ENCODE data around the gene LRRC74A.

Gene LRRC74A

DNA sequence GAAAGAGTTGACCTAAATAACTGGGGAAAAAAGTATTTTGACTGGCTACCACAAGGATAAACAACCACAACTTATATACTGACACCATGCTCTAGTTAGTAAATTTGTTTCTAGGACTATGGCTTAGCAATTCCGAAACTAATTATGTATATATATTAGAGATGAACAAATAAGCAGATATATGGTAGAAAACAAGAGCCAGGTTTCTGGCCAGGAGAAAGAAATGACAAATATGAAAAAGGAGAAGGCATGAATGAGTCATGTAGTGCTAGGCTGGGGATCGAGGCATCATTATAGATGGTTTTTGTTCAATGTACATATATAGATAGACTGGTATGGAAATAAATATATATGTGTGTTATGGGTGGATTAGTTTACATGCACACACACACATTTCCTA is 5.5 kb upstream of the LRRC74A start:
- no peak overlapping the region for H3K4me3 ChIP-seq (ENCODE audit: low read length)
- no peak for TF ChIP-seq ZNF274 (IDR thresholded peaks at IDR 0.05; ENCODE audit: low read depth, low read length)

DNA sequence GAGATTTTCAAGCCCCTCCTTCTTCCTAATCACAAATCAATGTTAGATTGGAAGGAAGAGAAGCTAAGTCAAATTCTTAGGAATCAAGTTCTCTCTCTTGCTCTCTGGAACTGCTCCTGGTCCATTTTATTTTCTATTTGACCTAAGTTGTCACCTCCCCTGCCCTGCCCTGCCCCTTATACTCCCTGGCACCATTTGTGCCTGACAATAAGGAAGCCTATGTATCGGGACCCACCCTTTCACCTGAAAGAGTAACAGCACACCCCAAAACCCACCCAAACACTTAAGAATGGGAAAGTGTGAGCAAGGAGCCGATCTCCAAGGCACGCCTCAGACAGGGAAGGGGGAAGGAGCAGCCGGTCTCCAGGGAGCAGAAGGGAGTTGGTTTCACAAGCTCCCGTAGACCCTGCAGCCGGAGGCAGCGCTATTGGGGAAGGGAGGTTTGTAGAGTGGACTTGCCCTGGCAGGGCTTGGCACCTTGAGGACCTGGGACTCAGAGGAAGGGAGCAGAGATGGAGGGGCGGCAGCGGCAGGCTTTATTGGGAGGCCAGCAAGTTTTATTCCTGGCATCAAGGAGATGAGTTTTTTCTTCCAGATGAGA is 1.6 kb downstream of the LRRC74A start:
- no peak overlapping the region for H3K4me3 ChIP-seq (ENCODE audit: low read length)
- TF ChIP-seq ZNF274 (IDR thresholded peaks at IDR 0.05; ENCODE audit: low read depth, low read length) = no peak

DNA sequence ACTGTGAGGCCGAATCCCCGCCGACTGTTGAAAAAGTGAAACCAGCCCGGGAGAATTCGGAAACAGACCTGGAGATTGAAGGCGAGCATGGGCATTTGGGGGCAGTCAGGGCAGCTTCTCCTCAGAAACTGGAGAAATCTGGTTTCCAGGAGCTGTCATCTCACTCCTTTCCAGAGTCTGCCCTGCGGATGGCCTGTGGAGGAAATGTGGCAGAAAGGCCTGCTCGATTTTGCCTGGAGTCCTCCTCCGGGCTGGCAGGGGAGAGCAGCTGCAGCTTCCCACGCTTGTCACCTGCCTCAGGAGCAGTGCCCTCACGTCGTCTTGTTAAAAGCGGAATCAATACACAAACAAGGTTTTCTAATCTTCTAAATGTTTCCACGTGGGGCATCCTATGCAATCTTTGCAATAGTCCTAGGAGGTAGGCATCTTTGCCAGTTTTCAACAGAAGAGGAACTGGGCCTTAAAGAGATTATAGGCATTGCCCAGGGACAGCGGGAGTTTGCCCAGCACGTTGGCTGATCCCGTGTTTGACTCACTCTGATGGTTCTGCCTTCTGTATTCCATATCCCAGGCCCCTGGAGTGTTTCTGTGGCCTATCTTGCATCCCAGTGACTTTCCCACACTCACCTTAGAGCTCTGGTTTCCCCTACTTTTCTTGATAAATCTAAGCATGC is 2.3 kb downstream of the LRRC74A start:
- no peak overlapping the region for H3K4me3 ChIP-seq (ENCODE audit: low read length)
- no peak for TF ChIP-seq ZNF274 (IDR thresholded peaks at IDR 0.05; ENCODE audit: low read depth, low read length)

DNA sequence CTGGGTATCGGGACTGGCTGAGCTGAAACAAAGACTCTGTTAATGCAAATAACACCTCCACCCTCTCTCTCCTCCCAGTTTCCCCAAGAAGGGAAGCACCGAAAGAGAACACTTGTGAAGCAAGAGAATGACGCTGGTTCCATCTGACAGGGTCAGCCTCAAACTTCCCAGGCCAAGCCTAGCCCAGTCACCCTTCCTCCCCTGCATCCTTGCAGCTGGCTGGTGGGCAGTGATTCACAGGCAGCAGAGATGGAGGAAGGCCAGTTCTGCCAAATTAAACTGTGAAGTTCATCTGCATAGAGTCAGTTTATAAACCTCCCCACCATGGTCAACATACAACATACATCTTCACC is 2.8 kb downstream of the LRRC74A start:
- TF ChIP-seq ZNF274 (IDR thresholded peaks at IDR 0.05; ENCODE audit: low read depth, low read length) = no peak
- no peak overlapping the region for H3K4me3 ChIP-seq (ENCODE audit: low read length)

DNA sequence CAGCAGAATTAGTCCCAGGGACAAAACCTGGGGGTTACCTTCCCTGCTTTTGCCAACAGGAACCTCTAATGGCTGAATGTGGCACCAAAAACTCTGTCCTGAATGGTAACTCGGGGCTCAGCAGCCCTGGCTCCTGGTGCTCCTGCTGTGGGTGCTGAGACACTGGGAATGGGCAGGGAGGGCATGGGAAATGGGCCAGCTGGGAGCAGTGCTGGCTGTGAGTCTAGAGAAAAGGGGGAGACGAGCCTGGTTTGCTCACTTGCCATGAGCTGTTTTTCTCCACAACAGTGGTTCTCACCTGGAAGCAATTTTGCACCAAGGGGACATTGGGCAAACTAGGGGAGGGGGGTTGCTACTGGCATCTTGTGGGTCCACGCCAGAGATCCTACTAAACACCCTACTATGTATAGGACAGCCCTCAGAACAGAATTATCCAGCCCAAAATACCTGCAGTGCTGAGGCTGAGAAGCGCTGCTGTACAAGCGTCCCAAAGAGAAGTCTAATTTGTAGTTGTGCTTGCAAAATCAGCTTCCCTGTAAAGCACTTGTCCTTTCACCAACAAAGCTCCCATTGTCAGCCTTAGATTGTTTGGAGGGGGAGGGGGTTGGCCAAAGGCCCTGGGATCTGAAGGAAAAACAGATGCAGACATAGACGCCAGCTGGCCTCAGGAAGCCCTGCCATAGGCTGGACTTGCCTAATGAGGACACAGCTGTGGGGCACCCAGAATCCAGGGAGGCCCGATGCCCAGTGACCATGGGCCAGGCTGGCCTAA is 3.6 kb downstream of the LRRC74A start:
- H3K4me3 ChIP-seq (ENCODE audit: low read length) = no peak overlapping the region
- TF ChIP-seq ZNF274 (IDR thresholded peaks at IDR 0.05; ENCODE audit: low read depth, low read length) = no peak

DNA sequence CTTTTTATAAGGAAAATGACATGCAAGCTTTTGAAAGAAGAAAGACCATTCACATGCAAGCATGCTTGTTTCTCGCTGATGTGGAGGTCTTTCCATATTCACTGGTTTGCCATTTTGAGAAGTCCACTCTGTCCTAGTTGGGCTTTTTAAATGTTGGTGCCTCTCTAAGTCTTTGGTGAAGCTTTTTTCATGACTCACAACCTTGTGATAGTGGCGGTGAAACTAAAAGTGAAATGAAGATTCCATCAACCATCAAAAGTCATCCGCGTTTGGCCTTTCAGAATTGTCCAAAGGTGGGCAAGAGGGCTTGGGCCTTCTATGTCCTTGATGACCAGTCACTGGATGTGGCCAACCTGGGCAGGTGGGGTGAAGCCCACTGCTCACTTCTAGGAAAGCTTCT is 4.3 kb downstream of the LRRC74A start:
- TF ChIP-seq ZNF274 (IDR thresholded peaks at IDR 0.05; ENCODE audit: low read depth, low read length) = no peak
- no peak overlapping the region for H3K4me3 ChIP-seq (ENCODE audit: low read length)

DNA sequence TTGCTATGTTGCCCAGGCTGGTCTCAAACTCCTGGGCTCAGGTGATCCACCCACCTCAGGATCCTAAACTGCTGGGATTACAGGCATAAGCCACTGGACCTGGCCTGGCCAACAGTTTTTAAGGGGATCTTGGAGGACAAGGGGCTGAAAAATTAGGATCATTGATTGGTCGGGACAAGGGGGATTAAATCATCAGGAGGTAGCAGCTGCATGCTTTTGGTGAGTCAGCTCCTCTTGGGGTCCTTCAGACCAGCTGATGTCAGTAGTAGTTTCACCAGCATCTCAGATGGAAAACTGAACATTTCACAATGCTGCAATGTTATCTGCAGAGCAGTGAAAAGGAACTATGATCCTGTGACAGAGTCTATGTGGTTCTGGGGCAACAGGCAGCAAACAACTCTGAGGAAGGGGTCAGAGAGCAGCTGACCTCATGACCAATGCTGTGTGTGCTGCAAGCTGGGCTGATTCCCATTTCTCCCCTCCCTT is 6.3 kb downstream of the LRRC74A start:
- H3K4me3 ChIP-seq (ENCODE audit: low read length) = no peak overlapping the region
- no peak for TF ChIP-seq ZNF274 (IDR thresholded peaks at IDR 0.05; ENCODE audit: low read depth, low read length)

DNA sequence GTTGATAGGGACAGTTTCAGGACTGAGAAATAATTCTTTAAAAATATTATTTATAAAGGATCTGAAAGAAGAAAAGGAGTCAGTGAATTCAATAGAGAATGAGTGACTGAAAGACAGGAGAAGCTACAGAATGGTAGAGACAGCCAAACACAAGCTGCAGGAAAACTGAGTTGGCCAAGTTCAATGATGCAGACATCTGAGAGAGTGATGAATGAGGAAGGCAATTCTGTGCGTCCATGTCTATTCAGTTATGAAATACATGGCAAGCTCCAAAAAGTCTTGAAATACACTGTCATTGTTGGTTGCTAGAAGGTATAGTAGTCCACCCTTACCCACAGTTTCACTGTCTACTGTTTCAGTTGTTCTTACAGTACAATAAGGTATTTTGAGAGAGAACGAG is 6.8 kb downstream of the LRRC74A start:
- TF ChIP-seq ZNF274 (IDR thresholded peaks at IDR 0.05; ENCODE audit: low read depth, low read length) = no peak
- H3K4me3 ChIP-seq (ENCODE audit: low read length) = no peak overlapping the region

DNA sequence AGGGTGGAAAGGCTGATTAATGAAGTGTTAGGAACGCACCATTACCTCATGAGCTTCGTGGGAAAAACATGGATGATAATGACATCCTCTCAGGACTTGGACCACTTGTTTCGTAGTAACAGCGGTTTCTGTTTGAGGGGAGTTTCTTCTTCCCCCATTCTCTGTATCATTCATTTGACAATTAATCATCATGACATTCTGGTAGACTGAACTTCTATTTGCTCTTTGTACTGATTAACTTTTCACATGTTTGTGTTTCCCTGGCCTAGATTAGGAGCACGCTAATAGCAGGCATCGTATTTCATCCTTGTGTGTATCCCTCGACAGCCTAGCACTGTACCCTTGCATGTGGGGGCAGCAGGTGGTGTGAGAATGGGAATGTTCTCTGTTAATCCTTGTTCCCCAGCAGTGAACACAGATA is 8.0 kb downstream of the LRRC74A start:
- no peak for TF ChIP-seq ZNF274 (IDR thresholded peaks at IDR 0.05; ENCODE audit: low read depth, low read length)
- H3K4me3 ChIP-seq (ENCODE audit: low read length) = no peak overlapping the region

DNA sequence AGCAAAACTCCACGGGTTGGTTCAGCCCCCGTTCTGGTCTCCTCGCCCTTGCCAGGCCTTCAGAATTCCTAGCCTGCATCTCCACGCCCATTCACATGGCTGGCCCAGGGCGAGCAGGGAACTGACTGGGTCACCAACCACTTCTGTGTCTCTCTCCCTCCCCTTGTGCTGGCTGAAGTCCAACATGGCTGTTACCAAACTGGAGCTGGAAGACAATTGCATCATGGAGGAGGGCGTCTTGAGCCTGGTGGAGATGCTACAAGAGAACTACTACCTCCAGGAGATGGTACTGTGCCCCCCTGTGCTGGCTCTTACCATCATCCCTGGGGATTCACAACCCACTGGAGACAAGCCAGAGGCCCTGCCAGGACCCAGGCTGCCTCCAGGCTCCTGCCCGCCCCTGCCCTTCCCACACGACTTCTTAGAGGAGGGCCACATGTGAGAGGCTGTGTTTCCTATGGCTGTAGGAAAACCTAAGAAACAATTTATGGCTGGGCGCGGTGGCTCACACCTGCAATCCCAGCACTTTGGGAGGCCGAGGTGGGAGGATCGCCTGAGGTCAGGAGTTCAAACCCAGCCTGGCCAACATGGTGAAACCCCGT is 9.9 kb downstream of the LRRC74A start:
- no peak for TF ChIP-seq ZNF274 (IDR thresholded peaks at IDR 0.05; ENCODE audit: low read depth, low read length)

DNA sequence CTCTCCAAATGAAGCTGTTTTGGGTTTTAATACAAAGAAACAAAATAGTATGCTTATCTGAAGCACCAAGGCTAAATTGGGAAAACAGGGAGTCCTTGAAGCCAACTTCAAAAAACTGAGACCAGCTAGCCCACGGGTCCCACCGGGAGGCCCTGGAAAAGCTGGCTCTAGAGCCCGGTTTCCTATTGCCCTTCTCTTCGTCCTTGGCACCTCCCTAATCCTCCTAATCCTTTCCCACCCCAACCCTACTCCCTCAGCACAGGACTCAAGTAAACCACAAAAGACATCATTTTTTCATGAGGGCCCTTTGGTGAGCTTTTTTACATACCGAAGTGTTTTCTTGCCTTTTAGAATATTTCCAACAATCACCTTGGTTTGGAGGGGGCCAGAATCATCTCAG is 11.3 kb downstream of the LRRC74A start:
- H3K4me3 ChIP-seq (ENCODE audit: low read length) = no peak overlapping the region
- TF ChIP-seq ZNF274 (IDR thresholded peaks at IDR 0.05; ENCODE audit: low read depth, low read length) = no peak

More for the DNA sequence above, 9.9 kb downstream of the LRRC74A start:
- no peak overlapping the region for H3K4me3 ChIP-seq (ENCODE audit: low read length)

DNA sequence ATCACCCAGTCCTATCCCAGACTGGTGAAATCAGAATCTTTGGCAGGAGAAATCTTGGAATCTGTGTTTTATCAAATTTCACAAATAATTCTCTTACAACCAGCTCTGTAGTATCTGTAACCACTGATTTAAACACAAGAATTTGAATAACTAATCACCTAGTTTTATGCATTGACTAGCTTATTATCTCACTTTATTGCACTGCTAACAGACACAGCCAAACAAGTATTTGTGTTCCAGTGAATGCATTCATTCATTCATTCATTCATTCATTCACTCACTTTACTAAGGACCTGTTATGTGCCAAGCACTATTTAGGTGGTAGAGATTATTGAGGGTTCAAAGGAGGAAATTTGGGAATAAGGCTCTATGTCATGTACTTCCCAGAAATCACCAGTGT is 16.2 kb downstream of the LRRC74A start:
- H3K4me3 ChIP-seq (ENCODE audit: low read length) = no peak overlapping the region
- TF ChIP-seq ZNF274 (IDR thresholded peaks at IDR 0.05; ENCODE audit: low read depth, low read length) = no peak

DNA sequence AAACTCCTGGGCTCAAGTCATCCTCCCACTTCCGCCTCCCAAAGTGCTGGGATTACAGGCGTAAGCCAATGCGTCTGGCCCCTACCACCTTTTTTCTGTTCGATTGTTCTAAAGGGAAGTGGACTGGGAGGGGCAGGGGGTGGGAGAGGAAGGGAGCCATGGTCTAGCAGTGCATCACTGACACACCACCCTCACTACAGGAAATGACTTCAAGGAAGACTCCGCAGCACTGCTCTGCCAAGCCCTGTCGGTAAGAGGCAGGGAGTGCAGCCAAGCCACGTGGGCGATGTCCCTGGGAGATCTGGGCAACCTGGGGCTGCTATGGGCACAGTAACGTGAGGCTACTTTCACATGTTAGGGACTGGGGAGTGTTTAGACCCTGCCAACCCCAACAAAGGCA is 18.0 kb downstream of the LRRC74A start:
- H3K4me3 ChIP-seq (ENCODE audit: low read length) = no peak overlapping the region
- TF ChIP-seq ZNF274 (IDR thresholded peaks at IDR 0.05; ENCODE audit: low read depth, low read length) = no peak

DNA sequence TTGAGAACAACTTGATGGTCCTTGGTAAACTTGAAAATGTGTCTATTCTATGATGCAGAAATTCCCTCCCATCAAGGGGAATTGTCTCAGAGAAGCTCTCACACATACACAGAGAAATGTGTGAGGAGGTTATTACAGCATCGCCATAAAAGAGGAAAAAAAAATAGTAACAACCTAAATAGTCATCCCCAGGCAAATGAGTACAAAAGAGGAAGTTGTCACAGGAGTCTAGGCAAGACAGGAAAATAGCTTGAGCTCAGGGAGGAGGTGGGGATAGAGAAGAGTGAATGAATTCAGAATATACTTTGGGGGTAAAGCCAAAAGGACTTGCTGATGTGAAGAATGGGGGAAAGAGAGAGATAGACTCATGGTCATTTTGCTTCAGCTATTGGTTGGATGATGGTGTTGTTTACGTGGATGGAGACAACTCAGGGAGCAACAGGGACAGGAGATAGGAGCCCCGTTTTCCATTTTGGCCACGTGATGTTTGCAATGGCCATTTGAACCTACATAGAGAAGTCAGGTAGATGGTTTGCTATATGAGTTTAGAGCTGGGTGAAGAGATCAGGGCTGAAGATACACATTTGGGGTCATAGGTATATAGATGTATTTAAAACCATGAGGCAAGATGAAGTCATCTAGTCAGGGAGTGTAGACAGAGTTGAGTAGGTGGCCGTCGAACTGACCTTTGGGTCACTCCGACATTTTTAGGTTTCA is 20.3 kb downstream of the LRRC74A start:
- no peak for TF ChIP-seq ZNF274 (IDR thresholded peaks at IDR 0.05; ENCODE audit: low read depth, low read length)
- H3K4me3 ChIP-seq (ENCODE audit: low read length) = no peak overlapping the region

All from GM08714 (cell line).